Lower leg skin (tissue), 3 donors: ENCODE measurements around the gene FOXP1.

Experiments
- POLR2A ChIP-seq, 2 donors: fragments of 450-650 bp; IDR thresholded peaks; one replicate each; pipeline ENCODE4 v1.6.1; 2016 to 2017; ENCODE audit warnings: antibody characterized with exemption in 2 of 2, mild to moderate bottlenecking in 1 of 2, moderate library complexity in 1 of 2
- TF ChIP-seq, protein P1 (sequence below), 3 donors: fragments of 450-650 bp; IDR thresholded peaks; one replicate each; pipeline ENCODE4 v1.5.1; 2016; ENCODE audit warnings: antibody characterized with exemption in 3 of 3, mild to moderate bottlenecking in 3 of 3, moderate library complexity in 2 of 3

DNA sequence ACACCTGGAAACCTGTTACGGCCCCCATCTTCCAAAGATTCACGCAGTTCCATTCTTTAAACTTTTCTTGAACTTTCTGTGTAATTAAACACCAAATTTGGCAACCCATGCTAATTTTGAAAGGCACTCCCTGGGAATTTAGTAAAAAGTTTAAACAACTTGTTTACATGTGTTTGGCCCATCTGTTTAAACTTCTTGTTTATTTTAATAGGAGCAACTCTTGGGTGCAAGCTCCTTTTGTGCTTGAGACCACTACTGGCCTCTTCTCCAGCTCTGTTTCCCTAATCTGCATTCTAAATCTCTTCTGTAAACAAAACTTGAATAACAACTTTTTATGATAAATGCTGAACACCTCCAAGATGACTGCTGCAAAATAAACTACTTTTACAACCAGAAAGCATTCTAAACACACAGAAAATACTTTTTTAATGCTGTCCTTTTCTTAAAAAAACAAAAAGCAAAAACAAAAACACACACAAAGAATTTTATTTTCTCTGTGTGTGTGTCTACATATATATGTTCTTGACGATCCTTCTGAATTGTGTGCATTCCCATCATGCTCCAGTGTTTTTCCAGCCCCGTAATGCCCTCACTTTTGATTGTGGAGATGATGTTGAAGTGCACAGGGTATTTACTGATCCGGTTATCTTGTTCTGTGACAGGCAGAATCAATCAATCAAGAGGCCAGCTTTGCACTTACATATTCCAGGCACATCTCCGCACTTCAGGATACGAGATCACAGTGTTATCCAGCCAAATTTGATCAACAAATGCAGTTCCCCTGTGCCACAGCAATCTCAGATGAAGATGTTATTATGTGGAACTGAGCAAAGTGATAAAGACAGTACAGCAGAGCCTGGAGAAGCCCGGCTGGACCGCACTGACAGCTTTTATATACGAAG, 416.9 kb downstream of the FOXP1 start:
- TF ChIP-seq, protein P1, sequence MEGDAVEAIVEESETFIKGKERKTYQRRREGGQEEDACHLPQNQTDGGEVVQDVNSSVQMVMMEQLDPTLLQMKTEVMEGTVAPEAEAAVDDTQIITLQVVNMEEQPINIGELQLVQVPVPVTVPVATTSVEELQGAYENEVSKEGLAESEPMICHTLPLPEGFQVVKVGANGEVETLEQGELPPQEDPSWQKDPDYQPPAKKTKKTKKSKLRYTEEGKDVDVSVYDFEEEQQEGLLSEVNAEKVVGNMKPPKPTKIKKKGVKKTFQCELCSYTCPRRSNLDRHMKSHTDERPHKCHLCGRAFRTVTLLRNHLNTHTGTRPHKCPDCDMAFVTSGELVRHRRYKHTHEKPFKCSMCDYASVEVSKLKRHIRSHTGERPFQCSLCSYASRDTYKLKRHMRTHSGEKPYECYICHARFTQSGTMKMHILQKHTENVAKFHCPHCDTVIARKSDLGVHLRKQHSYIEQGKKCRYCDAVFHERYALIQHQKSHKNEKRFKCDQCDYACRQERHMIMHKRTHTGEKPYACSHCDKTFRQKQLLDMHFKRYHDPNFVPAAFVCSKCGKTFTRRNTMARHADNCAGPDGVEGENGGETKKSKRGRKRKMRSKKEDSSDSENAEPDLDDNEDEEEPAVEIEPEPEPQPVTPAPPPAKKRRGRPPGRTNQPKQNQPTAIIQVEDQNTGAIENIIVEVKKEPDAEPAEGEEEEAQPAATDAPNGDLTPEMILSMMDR (IDR thresholded peaks at IDR 0.05): no peak
- TF ChIP-seq POLR2A (IDR thresholded peaks at IDR 0.05): no peak
